Left lung (tissue), 10 donors: ENCODE results near the gene MTF1. TPM values are rescaled to one million over a fixed set of nuclear protein-coding genes. Genes with fewer than 3 reads are reported as not detected.
"Not testable (repeated sequence)": the region's sequence is repeated elsewhere in the genome, so short reads cannot be mapped to it uniquely, and the experiment has no call there.

Experiments used
- ATAC-seq: fragments of 200-7000 bp; cut with Tn5 transposase; one replicate; pipeline ENCODE4 v1.9.1; 2020; ENCODE audit warnings: moderate library complexity
- DNase-seq, 4 donors: peaks; one replicate each; pipeline ENCODE4 v3.0.0-alpha.2; 2013 to 2020
- H3K27ac ChIP-seq, 2 donors: fragments of 200-600 bp; sonication (generic) in 1 of 2; one replicate each; pipeline versions ENCODE4 v1.5.0 to v1.8.0; 2020 to 2021
- H3K27me3 ChIP-seq, 2 donors: fragments of 200-600 bp; sonication (generic) in 1 of 2; one replicate each; pipeline versions ENCODE4 v1.5.0 to v1.8.0; 2020 to 2021
- H3K36me3 ChIP-seq, 2 donors: fragments of 200-600 bp; sonication (generic) in 1 of 2; one replicate each; pipeline versions ENCODE4 v1.5.0 to v1.8.0; 2020 to 2021
- H3K4me1 ChIP-seq, 2 donors: fragments of 200-600 bp; one replicate each; pipeline ENCODE4 v1.8.0; 2021
- H3K4me3 ChIP-seq, 2 donors: fragments of 200-600 bp; sonication (generic) in 1 of 2; one replicate each; pipeline versions ENCODE4 v1.5.0 to v1.8.0; 2020 to 2021; ENCODE audit warnings: mild to moderate bottlenecking in 1 of 2
- H3K9me3 ChIP-seq, 2 donors: fragments of 200-600 bp; sonication (generic) in 1 of 2; one replicate each; pipeline versions ENCODE4 v1.5.0 to v1.8.0; 2020 to 2021
- intact Hi-C, 2 donors: fragments of 100-400 bp; cut with DNase I; formaldehyde crosslinking; loops; one replicate each; pipeline versions ENCODE4 v1.11.2 to v1.14.2; 2022
- polyA plus RNA-seq, 6 donors: library from polyadenylated mRNA; unstranded; fragments of 120-200 nt; gene quantifications; one replicate each; pipeline ENCODE4 v1.2.1, GENCODE V29; 2013; ENCODE audit not compliant: insufficient read length in 6 of 6
- total RNA-seq, 2 donors: library from RNA; stranded (reverse); fragmentation: NEBNext Ultra II Directional; extraction: Animal tissue kit (Norgen Biotek cat#: 25700); gene quantifications; one replicate each; pipeline ENCODE4 v1.2.1, GENCODE V29; 2021
- TF ChIP-seq, protein P1 (sequence below), 2 donors: fragments of 200-600 bp; sonication (generic) in 1 of 2; IDR thresholded peaks; one replicate each; pipeline versions ENCODE4 v1.5.0 to v1.8.0; 2021; ENCODE audit warnings: antibody characterized with exemption in 2 of 2
- donor health status: DM: no; HTN: yes; CAD: no.
- donor health status: DM: no; HTN: no; CAD: no.

Gene MTF1
- total and polyA plus RNA-seq, 8 donors = 7.5 to 37.4 (median 9.2) TPM

- Histone ChIP-seq H3K4me3 (no peak overlapping the region), H3K36me3 (peaks cover 0 to 16% of the 10 kb centered on the region in 2 donors), H3K27ac (no peak overlapping the region), H3K9me3 (peaks cover 0 to 13% of the 10 kb centered on the region in 2 donors), H3K4me1 (peaks cover 0 to 13% of the 10 kb centered on the region in 2 donors), H3K27me3 (no peaks in the 10 kb centered on the region)
- intact Hi-C loops = no loop called here
- ATAC-seq = no peak
- DNase-seq = no peak
- TF ChIP-seq, protein P1, sequence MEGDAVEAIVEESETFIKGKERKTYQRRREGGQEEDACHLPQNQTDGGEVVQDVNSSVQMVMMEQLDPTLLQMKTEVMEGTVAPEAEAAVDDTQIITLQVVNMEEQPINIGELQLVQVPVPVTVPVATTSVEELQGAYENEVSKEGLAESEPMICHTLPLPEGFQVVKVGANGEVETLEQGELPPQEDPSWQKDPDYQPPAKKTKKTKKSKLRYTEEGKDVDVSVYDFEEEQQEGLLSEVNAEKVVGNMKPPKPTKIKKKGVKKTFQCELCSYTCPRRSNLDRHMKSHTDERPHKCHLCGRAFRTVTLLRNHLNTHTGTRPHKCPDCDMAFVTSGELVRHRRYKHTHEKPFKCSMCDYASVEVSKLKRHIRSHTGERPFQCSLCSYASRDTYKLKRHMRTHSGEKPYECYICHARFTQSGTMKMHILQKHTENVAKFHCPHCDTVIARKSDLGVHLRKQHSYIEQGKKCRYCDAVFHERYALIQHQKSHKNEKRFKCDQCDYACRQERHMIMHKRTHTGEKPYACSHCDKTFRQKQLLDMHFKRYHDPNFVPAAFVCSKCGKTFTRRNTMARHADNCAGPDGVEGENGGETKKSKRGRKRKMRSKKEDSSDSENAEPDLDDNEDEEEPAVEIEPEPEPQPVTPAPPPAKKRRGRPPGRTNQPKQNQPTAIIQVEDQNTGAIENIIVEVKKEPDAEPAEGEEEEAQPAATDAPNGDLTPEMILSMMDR (IDR thresholded peaks at IDR 0.05) = no peak
Observed at GRCh38 chr1:37902983-37903382, 43.6 kb upstream of the MTF1 start.

DNA sequence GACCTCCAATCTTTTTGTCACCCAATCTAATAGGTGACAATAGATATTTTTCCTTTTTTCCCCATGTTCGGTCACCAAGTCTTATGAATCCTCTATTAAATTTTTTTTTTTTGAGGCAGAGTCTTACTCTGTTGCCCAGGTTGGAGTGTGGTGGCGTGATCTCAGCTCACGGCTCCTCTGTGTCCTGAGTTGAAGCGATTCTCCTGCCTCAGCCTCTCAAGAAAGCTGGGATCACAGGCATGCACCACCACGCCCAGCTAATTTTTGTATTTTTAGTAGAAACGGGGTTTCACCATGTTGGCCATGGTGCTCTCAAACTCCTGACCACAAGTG lies 42.5 kb upstream of the MTF1 start:
- ATAC-seq (no peak), DNase-seq (no peak)
- H3K27me3 ChIP-seq = no peaks in the 10 kb centered on the region
- H3K4me1 ChIP-seq = peaks cover 0 to 13% of the 10 kb centered on the region in 2 donors
- H3K9me3 ChIP-seq = peaks cover 0 to 13% of the 10 kb centered on the region in 2 donors
- peaks cover 0 to 16% of the 10 kb centered on the region in 2 donors for H3K36me3 ChIP-seq
- H3K27ac ChIP-seq = peak overlapping the region in 1 of 2 donors; percentile 59
- no peak overlapping the region for H3K4me3 ChIP-seq
- TF ChIP-seq, protein P1 (IDR thresholded peaks at IDR 0.05) = no peak
- intact Hi-C loops = no loop called here

DNA sequence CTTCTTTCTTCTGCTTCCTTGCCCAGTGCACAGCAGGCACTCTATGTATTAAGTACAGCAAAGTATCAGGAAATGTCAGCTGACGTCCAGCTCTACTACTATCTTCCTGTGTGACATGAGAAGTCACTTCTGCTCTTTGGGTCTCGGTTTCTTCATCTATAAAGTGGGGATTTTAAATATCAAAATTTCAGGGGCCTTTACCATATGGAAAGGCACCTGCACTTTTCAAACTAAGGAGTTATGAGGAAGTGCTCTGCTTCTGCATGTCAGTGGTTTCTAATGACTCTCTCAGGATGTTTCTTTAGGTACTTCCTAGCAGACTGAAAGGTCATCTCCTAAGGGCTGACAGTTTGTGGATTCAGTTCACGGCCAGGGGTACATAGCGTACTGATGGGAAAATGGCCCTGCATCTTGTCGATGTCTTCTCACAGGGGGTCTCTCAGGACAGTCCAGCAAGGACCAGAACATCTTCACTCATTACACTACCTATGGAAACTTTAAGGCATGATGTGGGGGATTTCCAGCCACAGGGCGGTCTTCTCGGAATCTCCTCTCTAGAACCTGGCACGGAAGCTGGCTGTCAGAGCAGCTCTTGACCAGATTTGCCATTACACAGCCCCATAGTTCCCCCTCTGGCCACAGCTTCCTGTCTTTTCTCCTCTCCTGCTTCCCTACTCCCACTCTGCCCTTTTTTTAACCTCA lies 42.0 kb upstream of the MTF1 start:
- peak overlapping the region in 1 of 2 donors; percentile 59 for H3K27ac ChIP-seq
- intact Hi-C loops = no loop called here
- ATAC-seq = peak; percentile 54

DNA sequence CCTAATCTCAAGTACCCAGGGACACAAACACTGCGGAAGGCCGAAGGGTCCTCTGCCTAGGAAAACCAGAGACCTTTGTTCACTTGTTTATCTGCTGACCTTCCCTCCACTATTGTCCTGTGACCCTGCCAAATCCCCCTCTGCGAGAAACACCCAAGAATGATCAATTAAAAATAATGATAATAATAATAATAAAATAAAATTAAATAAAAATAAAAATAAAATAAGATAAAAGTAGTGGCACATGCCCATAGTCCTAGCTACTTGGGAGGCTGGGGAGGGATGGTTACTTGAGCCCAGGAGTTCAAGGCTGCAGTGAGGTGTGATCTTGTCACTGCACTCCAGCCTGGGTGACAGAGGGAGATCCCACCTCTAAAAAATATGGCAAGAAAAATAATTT lies 38.2 kb upstream of the MTF1 start:
- H3K27me3 ChIP-seq, H3K27ac ChIP-seq, ATAC-seq, H3K9me3 ChIP-seq, DNase-seq, H3K36me3 ChIP-seq, intact Hi-C loops, H3K4me3 ChIP-seq: not testable (repeated sequence)
- H3K4me1 ChIP-seq = peaks cover 0 to 13% of the 10 kb centered on the region in 2 donors

More for the DNA sequence above, 42.0 kb upstream of the MTF1 start:
- Histone ChIP-seq H3K9me3 (peaks cover 0 to 13% of the 10 kb centered on the region in 2 donors), H3K4me1 (peaks cover 0 to 13% of the 10 kb centered on the region in 2 donors), H3K4me3 (no peak overlapping the region), H3K36me3 (peaks cover 0 to 16% of the 10 kb centered on the region in 2 donors), H3K27me3 (no peaks in the 10 kb centered on the region)
- TF ChIP-seq, protein P1 (IDR thresholded peaks at IDR 0.05) = no peak
- DNase-seq = no peak

DNA sequence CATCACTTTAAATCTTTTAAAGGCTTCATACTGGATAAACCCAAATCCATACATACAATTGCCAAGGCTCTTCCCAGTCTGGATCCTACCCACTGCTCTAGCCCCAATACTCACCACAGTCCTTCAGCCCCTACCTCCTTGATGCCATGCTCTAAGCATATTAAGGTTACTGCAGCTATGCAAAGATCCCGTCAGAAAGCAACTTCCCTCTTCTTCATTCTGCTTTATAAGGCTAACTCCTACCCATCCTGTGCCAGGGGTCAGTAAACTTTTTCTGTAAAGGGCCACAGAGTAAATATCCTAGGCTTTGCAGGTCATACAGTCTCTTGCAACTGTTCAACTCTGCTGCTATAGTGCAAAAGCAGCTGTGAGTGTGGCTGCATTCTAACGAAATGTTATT lies 34.3 kb upstream of the MTF1 start:
- DNase-seq (no peak), ATAC-seq (no peak)
- TF ChIP-seq, protein P1 (IDR thresholded peaks at IDR 0.05) = no peak
- no peaks in the 10 kb centered on the region for H3K27me3 ChIP-seq
- H3K36me3 ChIP-seq = peaks cover 3 to 26% of the 10 kb centered on the region in 2 donors
- no peak overlapping the region for H3K4me3 ChIP-seq
- H3K9me3 ChIP-seq = peaks cover 0 to 3% of the 10 kb centered on the region in 2 donors
- no peak overlapping the region for H3K27ac ChIP-seq
- intact Hi-C loops = no loop called here
- H3K4me1 ChIP-seq = no peaks in the 10 kb centered on the region
